ENCODE data around the gene HIGD1A. TPM values are rescaled to one million over a fixed set of nuclear protein-coding genes. Genes with fewer than 3 reads are reported as not detected.

HIGD1A gene
- total and polyA plus RNA-seq, 10 of the 15 experiments (the other 5 are each of a cell fraction or from before 2014, with no cell fraction given): 73.9 to 487 (median 175) TPM

- TF ChIP-seq CEBPZ (IDR thresholded peaks at IDR 0.05; ENCODE audit: low read depth, low read length): no peak
- TF ChIP-seq PAX8 (IDR thresholded peaks at IDR 0.05): no peak
- TF ChIP-seq RAD51 (IDR thresholded peaks at IDR 0.05): no peak
- no peak for TF ChIP-seq HCFC1 (IDR thresholded peaks at IDR 0.05; ENCODE audit: low read length)
- no peak for TF ChIP-seq ATF7 (IDR thresholded peaks at IDR 0.05; ENCODE audit: low read depth)
- peak; percentile 70 for TF ChIP-seq CREM (IDR thresholded peaks at IDR 0.05; ENCODE audit: low read depth)
- TF ChIP-seq NRF1 (conservative IDR thresholded peaks at IDR 0.05; ENCODE audit: low read depth, low read length): peak; percentile 48
- no peak for TF ChIP-seq NFIC (IDR thresholded peaks at IDR 0.05; ENCODE audit: low read depth, low read length)
- 0 out of 2 replicates have a peak, but pooled peaks have one; percentile 71 for TF ChIP-seq CHD1 (IDR thresholded peaks at IDR 0.05; ENCODE audit: low read depth, low read length)
- TF ChIP-seq NFYA (IDR thresholded peaks at IDR 0.05; ENCODE audit: borderline replicate concordance, low read depth, low read length): no peak
- TF ChIP-seq USF2 (IDR thresholded peaks at IDR 0.05; ENCODE audit: borderline replicate concordance, low read depth, low read length): no peak
- TF ChIP-seq SUZ12 (IDR thresholded peaks at IDR 0.05; ENCODE audit: unreplicated experiment): no peak
- peak; percentile 59 for TF ChIP-seq MAX (IDR thresholded peaks at IDR 0.05; ENCODE audit: low read depth, low read length)
- TF ChIP-seq SIN3A (IDR thresholded peaks at IDR 0.05; ENCODE audit: low read depth, low read length): 0 out of 2 replicates have a peak, but pooled peaks have one; percentile 58
- TF ChIP-seq TCF3 (IDR thresholded peaks at IDR 0.05; ENCODE audit: borderline replicate concordance, insufficient read depth, low read depth, low read length): no peak
- TF ChIP-seq NR2F1 (conservative IDR thresholded peaks at IDR 0.05): 0 out of 2 replicates have a peak, but pooled peaks have one; percentile 4
- no peak for TF ChIP-seq MEF2B (IDR thresholded peaks at IDR 0.05; ENCODE audit: partially characterized antibody, poor library complexity, severe bottlenecking)
- TF ChIP-seq HDAC2 (IDR thresholded peaks at IDR 0.05): no peak
- TF ChIP-seq MTA3 (IDR thresholded peaks at IDR 0.05; ENCODE audit: borderline replicate concordance, low read length): no peak
- TF ChIP-seq GABPA (IDR thresholded peaks at IDR 0.05; ENCODE audit: low read depth): no peak
- TF ChIP-seq ZZZ3 (IDR thresholded peaks at IDR 0.05; ENCODE audit: control insufficient read depth, insufficient read length, low read depth): no peak
- peak; percentile 66 for TF ChIP-seq NBN (IDR thresholded peaks at IDR 0.05)
- no peak for TF ChIP-seq CEBPB (IDR thresholded peaks at IDR 0.05; ENCODE audit: borderline replicate concordance in 1 of 2, low read depth in 2 of 2, low read length in 2 of 2)
- no peak for TF ChIP-seq SPI1 (IDR thresholded peaks at IDR 0.05; ENCODE audit: borderline replicate concordance, insufficient read depth, low read depth, low read length)
- TF ChIP-seq RELB (IDR thresholded peaks at IDR 0.05; ENCODE audit: low read depth): peak; percentile 35; the same call in 1 of the 2 replicates
- TF ChIP-seq FOS (IDR thresholded peaks at IDR 0.05; ENCODE audit: borderline replicate concordance, extremely low read depth, insufficient read length): no peak
These were observed at the start of gene HIGD1A (continued) for GRCh38 chr3:42804106-42804830.

Data from GM12878 (cell line).